ENCODE data around the gene TRMT11. TPM values are rescaled to one million over a fixed set of nuclear protein-coding genes. Genes with fewer than 3 reads are reported as not detected.
"Not testable (repeated sequence)": the region's sequence is repeated elsewhere in the genome, so short reads cannot be mapped to it uniquely, and the experiment has no call there.

Gene TRMT11
- total and polyA plus RNA-seq, 2 experiments from 2014 or later, result 21.0 to 24.2 TPM

GRCh38 chr6:126020305-126021050 is 34.1 kb downstream of the TRMT11 start:
- Histone ChIP-seq H3K9me3 (ENCODE audit: low read depth) (no peaks in the 10 kb centered on the region), H3K9me2 (ENCODE audit: insufficient read depth) (no peaks in the 10 kb centered on the region), H3K27ac (no peak overlapping the region), H3K36me3 (ENCODE audit: low read depth) (peaks cover 24% of the 10 kb centered on the region), H3K9ac (no peak overlapping the region), H3K4me1 (ENCODE audit: insufficient read depth) (peaks cover 13% of the 10 kb centered on the region), H3K27me3 (replicated peaks; ENCODE audit: insufficient read depth) (no peaks in the 10 kb centered on the region), H2AFZ (no peak overlapping the region), H3K4me3 (no peak overlapping the region), H3K4me2 (ENCODE audit: unreplicated experiment) (no peak overlapping the region), H3F3A (ENCODE audit: insufficient read depth) (peaks cover 10% of the 10 kb centered on the region), H4K20me1 (ENCODE audit: insufficient read depth) (no peaks in the 10 kb centered on the region), H3K79me2 (ENCODE audit: insufficient read depth) (no peaks in the 10 kb centered on the region)
- TF ChIP-seq EZH2 (IDR thresholded peaks at IDR 0.05; ENCODE audit: insufficient read depth, poor library complexity, severe bottlenecking) (no peak), EZH2phosphoT487 (IDR thresholded peaks at IDR 0.05; ENCODE audit: insufficient read depth, low read depth) (no peak)
- in situ Hi-C loops (cut with MboI), result no loop called here
- WGBS, 2 experiments (ENCODE audit: low coverage in 1 of 2, low lambda C conversion rate in 2 of 2, missing lambda C conversion rate in 2 of 2), result 96 to 98% methylated on average over 5 of the region's 5 CpGs
- no peak for DNase-seq

- H3K27ac ChIP-seq; H3F3A ChIP-seq (ENCODE audit: insufficient read depth); H3K4me1 ChIP-seq (ENCODE audit: insufficient read depth); H3K9me3 ChIP-seq (ENCODE audit: low read depth); H3K4me3 ChIP-seq; in situ Hi-C loops (cut with MboI); H3K9me2 ChIP-seq (ENCODE audit: insufficient read depth); H3K27me3 ChIP-seq (replicated peaks; ENCODE audit: insufficient read depth); H2AFZ ChIP-seq; H3K79me2 ChIP-seq (ENCODE audit: insufficient read depth); H4K20me1 ChIP-seq (ENCODE audit: insufficient read depth); H3K9ac ChIP-seq; H3K4me2 ChIP-seq (ENCODE audit: unreplicated experiment): not testable (repeated sequence)
- peak; percentile 30 for DNase-seq
- H3K36me3 ChIP-seq (ENCODE audit: low read depth), result peaks cover 24% of the 10 kb centered on the region
- WGBS, 2 experiments (ENCODE audit: low coverage in 1 of 2, low lambda C conversion rate in 2 of 2, missing lambda C conversion rate in 2 of 2), result 81 to 84% methylated on average over 3 of the region's 3 CpGs
These were observed 37.1 kb downstream of the TRMT11 start for GRCh38 chr6:126023474-126023873.

GRCh38 chr6:126026001-126026400 is 39.7 kb downstream of the TRMT11 start:
- Histone ChIP-seq H2AFZ (no peak overlapping the region), H3K9ac (no peak overlapping the region), H3K36me3 (ENCODE audit: low read depth) (peaks cover 23% of the 10 kb centered on the region), H3K9me3 (ENCODE audit: low read depth) (no peaks in the 10 kb centered on the region), H3K4me2 (ENCODE audit: unreplicated experiment) (no peak overlapping the region), H3K27me3 (replicated peaks; ENCODE audit: insufficient read depth) (no peaks in the 10 kb centered on the region), H3K9me2 (ENCODE audit: insufficient read depth) (no peaks in the 10 kb centered on the region), H4K20me1 (ENCODE audit: insufficient read depth) (no peaks in the 10 kb centered on the region), H3F3A (ENCODE audit: insufficient read depth) (no peaks in the 10 kb centered on the region), H3K4me3 (no peak overlapping the region), H3K27ac (no peak overlapping the region), H3K79me2 (ENCODE audit: insufficient read depth) (no peaks in the 10 kb centered on the region), H3K4me1 (ENCODE audit: insufficient read depth) (peaks cover 8% of the 10 kb centered on the region)
- in situ Hi-C loops (cut with MboI), result loop anchor here (25.0 kb wide), 2 partner anchors 636 to 1086 kb away; partner anchors contain the start of gene RSPO3
- TF ChIP-seq EZH2 (IDR thresholded peaks at IDR 0.05; ENCODE audit: insufficient read depth, poor library complexity, severe bottlenecking) (no peak), EZH2phosphoT487 (IDR thresholded peaks at IDR 0.05; ENCODE audit: insufficient read depth, low read depth) (no peak)
- 98 to 99% methylated on average over 2 of the region's 2 CpGs for WGBS, 2 experiments (ENCODE audit: low coverage in 1 of 2, low lambda C conversion rate in 2 of 2, missing lambda C conversion rate in 2 of 2)
- DNase-seq, result no peak

GRCh38 chr6:126027601-126028000 is 41.3 kb downstream of the TRMT11 start:
- Histone ChIP-seq H3K4me2 (ENCODE audit: unreplicated experiment) (peak overlapping the region; percentile 27), H3K79me2 (ENCODE audit: insufficient read depth) (no peaks in the 10 kb centered on the region), H4K20me1 (ENCODE audit: insufficient read depth) (no peaks in the 10 kb centered on the region), H3K4me3 (no peak overlapping the region), H3K27me3 (replicated peaks; ENCODE audit: insufficient read depth) (no peaks in the 10 kb centered on the region), H3F3A (ENCODE audit: insufficient read depth) (no peaks in the 10 kb centered on the region), H2AFZ (no peak overlapping the region), H3K36me3 (ENCODE audit: low read depth) (peaks cover 10% of the 10 kb centered on the region), H3K4me1 (ENCODE audit: insufficient read depth) (peaks cover 8% of the 10 kb centered on the region), H3K9ac (no peak overlapping the region), H3K9me2 (ENCODE audit: insufficient read depth) (no peaks in the 10 kb centered on the region), H3K9me3 (ENCODE audit: low read depth) (no peaks in the 10 kb centered on the region), H3K27ac (no peak overlapping the region)
- DNase-seq, result peak; percentile 54
- in situ Hi-C loops (cut with MboI), result loop anchor here (25.0 kb wide), 2 partner anchors 635 to 1085 kb away; partner anchors contain the start of gene RSPO3
- TF ChIP-seq EZH2 (IDR thresholded peaks at IDR 0.05; ENCODE audit: insufficient read depth, poor library complexity, severe bottlenecking), result no peak
- TF ChIP-seq EZH2phosphoT487 (IDR thresholded peaks at IDR 0.05; ENCODE audit: insufficient read depth, low read depth), result no peak
